ENCODE data around the gene HBM.
"Not testable (repeated sequence)": the region's sequence is repeated elsewhere in the genome, so short reads cannot be mapped to it uniquely, and the experiment has no call there.

HBM gene

GRCh38 chr16:180101-180675 lies 14.4 kb downstream of the HBM start, which contains the start of gene HBQ1:
Gene HBQ1 (plus strand): TSS chr16:180459. CDS start chr16:180487, 28 bp downstream.
- no peak for DNase-seq (ENCODE audit: low read depth)
- peak within 1 kb of the TSS; percentile 46 for H3K4me3 ChIP-seq (ENCODE audit: low read depth, low read length)

GRCh38 chr16:180681-181564 lies 15.1 kb downstream of the HBM start:
- no peak for DNase-seq (ENCODE audit: low read depth)
- H3K4me3 ChIP-seq (ENCODE audit: low read depth, low read length) = peak overlapping the region; percentile 46

GRCh38 chr16:181565-182021 lies 15.8 kb downstream of the HBM start:
- DNase-seq (ENCODE audit: low read depth) = no peak

GRCh38 chr16:183005-183404 lies 17.2 kb downstream of the HBM start:
- H3K4me3 ChIP-seq (ENCODE audit: low read depth, low read length) = no peak overlapping the region
- no peak for DNase-seq (ENCODE audit: low read depth)

More at GRCh38 chr16:181565-182021, 15.8 kb downstream of the HBM start:
- peak overlapping the region; percentile 46 for H3K4me3 ChIP-seq (ENCODE audit: low read depth, low read length)

- DNase-seq (ENCODE audit: low read depth) = no peak
- no peak overlapping the region for H3K4me3 ChIP-seq (ENCODE audit: low read depth, low read length)
Observed at GRCh38 chr16:185213-185612, 19.4 kb downstream of the HBM start.

- no peak overlapping the region for H3K4me3 ChIP-seq (ENCODE audit: low read depth, low read length)
- no peak for DNase-seq (ENCODE audit: low read depth)
Observed at GRCh38 chr16:185691-186090, 19.9 kb downstream of the HBM start.

- H3K4me3 ChIP-seq (ENCODE audit: low read depth, low read length) = no peak overlapping the region
- no peak for DNase-seq (ENCODE audit: low read depth)
Observed at GRCh38 chr16:187330-187729, 21.6 kb downstream of the HBM start.

GRCh38 chr16:188674-189073 lies 22.9 kb downstream of the HBM start:
- no peak overlapping the region for H3K4me3 ChIP-seq (ENCODE audit: low read depth, low read length)
- no peak for DNase-seq (ENCODE audit: low read depth)

GRCh38 chr16:189604-190186 lies 23.9 kb downstream of the HBM start:
- no peak for DNase-seq (ENCODE audit: low read depth)
- no peak overlapping the region for H3K4me3 ChIP-seq (ENCODE audit: low read depth, low read length)

- DNase-seq (ENCODE audit: low read depth) = no peak
Observed at GRCh38 chr16:191831-192230, 26.1 kb downstream of the HBM start.

GRCh38 chr16:192686-193085 lies 26.9 kb downstream of the HBM start:
- no peak overlapping the region for H3K4me3 ChIP-seq (ENCODE audit: low read depth, low read length)
- DNase-seq (ENCODE audit: low read depth) = no peak

More at GRCh38 chr16:191831-192230, 26.1 kb downstream of the HBM start:
- H3K4me3 ChIP-seq (ENCODE audit: low read depth, low read length) = no peak overlapping the region

- H3K4me3 ChIP-seq (ENCODE audit: low read depth, low read length) = no peak overlapping the region
- no peak for DNase-seq (ENCODE audit: low read depth)
Observed at GRCh38 chr16:193441-193840, 27.7 kb downstream of the HBM start.

GRCh38 chr16:194516-194915 lies 28.7 kb downstream of the HBM start:
- peak; percentile 31 for DNase-seq (ENCODE audit: low read depth)
- H3K4me3 ChIP-seq (ENCODE audit: low read depth, low read length) = no peak overlapping the region

GRCh38 chr16:200388-200787 lies 34.6 kb downstream of the HBM start:
- H3K4me3 ChIP-seq (ENCODE audit: low read depth, low read length) = no peak overlapping the region
- peak; percentile 22 for DNase-seq (ENCODE audit: low read depth)

- no peak overlapping the region for H3K4me3 ChIP-seq (ENCODE audit: low read depth, low read length)
- no peak for DNase-seq (ENCODE audit: low read depth)
Observed at GRCh38 chr16:203246-203645, 37.5 kb downstream of the HBM start.

GRCh38 chr16:204046-204445 lies 38.3 kb downstream of the HBM start:
- H3K4me3 ChIP-seq (ENCODE audit: low read depth, low read length); DNase-seq (ENCODE audit: low read depth): not testable (repeated sequence)

- DNase-seq (ENCODE audit: low read depth); H3K4me3 ChIP-seq (ENCODE audit: low read depth, low read length): not testable (repeated sequence)
Observed at GRCh38 chr16:209359-209758, 43.6 kb downstream of the HBM start.

- H3K4me3 ChIP-seq (ENCODE audit: low read depth, low read length); DNase-seq (ENCODE audit: low read depth): not testable (repeated sequence)
Observed at GRCh38 chr16:211631-212180, 45.9 kb downstream of the HBM start.

- no peak overlapping the region for H3K4me3 ChIP-seq (ENCODE audit: low read depth, low read length)
- no peak for DNase-seq (ENCODE audit: low read depth)
Observed at GRCh38 chr16:212999-213398, 47.2 kb downstream of the HBM start.

Data from skeletal muscle cell (primary cell).